GM12878 (cell line): ENCODE data around the gene MOG. TPM values are rescaled to one million over a fixed set of nuclear protein-coding genes. Genes with fewer than 3 reads are reported as not detected.
"Not testable (repeated sequence)": the region's sequence is repeated elsewhere in the genome, so short reads cannot be mapped to it uniquely, and the experiment has no call there.

Experiments
- ATAC-seq: fragments of 200-7000 bp; cut with Tn5 transposase; 3 replicates; pipeline ENCODE4 v1.9.1; 2020; ENCODE audit warnings: mild to moderate bottlenecking, moderate library complexity
- BruUV-seq: library from RNA; stranded (reverse); fragments of 400-500 nt; replicated peaks from 2 replicates; lab custom pipeline; 2021; lab: Mats Ljungman, UMichigan
- CTCF ChIA-PET: fragments of 300-600 bp; sonication (Branson Sonifier 250); formaldehyde crosslinking; extraction: SDS; loops from one replicate; lab custom pipeline; 2021; ENCODE audit warnings: inconsistent platforms; lab: Yijun Ruan, JAX
- POLR2A ChIA-PET: fragments of 350-600 bp; formaldehyde crosslinking; extraction: SDS; loops from one replicate; lab custom pipeline; 2021; ENCODE audit warnings: inconsistent platforms; lab: Charles Lee
- RAD21 ChIA-PET: fragments of 300-600 bp; sonication (Branson Sonifier 250); formaldehyde crosslinking; loops from one replicate; lab custom pipeline; 2023; ENCODE audit warnings: antibody characterized with exemption; ENCODE audit not compliant: unreplicated experiment; lab: Charles Lee
- SMC1A ChIA-PET: fragments of 300-600 bp; sonication (Branson Sonifier 250); formaldehyde crosslinking; loops from one replicate; lab custom pipeline; 2023; ENCODE audit not compliant: unreplicated experiment, uncharacterized antibody; lab: Charles Lee
- DNase-seq: peaks from one replicate; pipeline ENCODE4 v3.0.0-alpha.2; 2011; ENCODE audit warnings: low read depth, low spot score
- FAIRE-seq: peaks from 3 replicates; lab custom pipeline; 2011; peaks lifted over from hg19 to GRCh38; lab: Jason Lieb, UNC
- H2AFZ ChIP-seq: 2 replicates; pipeline ENCODE4 v1.6.0; 2011; ENCODE audit warnings: low read depth, low read length, control low read depth; ENCODE audit not compliant: control insufficient read depth
- H3K27ac ChIP-seq: 2 replicates; pipeline ENCODE4 v1.5.1; 2011; ENCODE audit warnings: control low read depth; ENCODE audit not compliant: control insufficient read depth, insufficient read depth
- H3K27me3 ChIP-seq, 2 experiments: replicated peaks in 1 of 2; 2 replicates each; pipeline versions ENCODE4 v1.6.0 to v1.6.1; 2011; ENCODE audit warnings: low read length in 1 of 2; ENCODE audit not compliant: control insufficient read depth in 2 of 2, insufficient read depth in 2 of 2
- H3K36me3 ChIP-seq, 2 experiments: 2 replicates each; pipeline ENCODE4 v1.5.1; 2011; ENCODE audit warnings: low read length in 1 of 2; ENCODE audit not compliant: control insufficient read depth in 2 of 2, insufficient read depth in 2 of 2
- H3K4me1 ChIP-seq: 2 replicates; pipeline ENCODE4 v1.6.1; 2011; ENCODE audit warnings: mild to moderate bottlenecking, low read length, moderate library complexity, mixed read lengths; ENCODE audit not compliant: control insufficient read depth, insufficient read depth
- H3K4me2 ChIP-seq: 2 replicates; pipeline ENCODE4 v1.6.0; 2011; ENCODE audit warnings: control low read depth; ENCODE audit not compliant: control insufficient read depth, insufficient read depth
- H3K4me3 ChIP-seq: fragments of 200-600 bp; sonication (generic); 2 replicates; pipeline ENCODE4 v1.5.1; 2016
- H3K79me2 ChIP-seq: 2 replicates; pipeline ENCODE4 v1.6.0; 2011; ENCODE audit warnings: low read length; ENCODE audit not compliant: control insufficient read depth, insufficient read depth
- H3K9ac ChIP-seq: 2 replicates; pipeline ENCODE4 v1.8.0; 2011; ENCODE audit warnings: low read length, control low read depth, mixed read lengths; ENCODE audit not compliant: control insufficient read depth, insufficient read depth
- H3K9me3 ChIP-seq: replicated peaks from 3 replicates; pipeline ENCODE4 v1.5.1; 2011; ENCODE audit warnings: mild to moderate bottlenecking, low read length; ENCODE audit not compliant: control insufficient read depth, insufficient read depth
- H4K20me1 ChIP-seq: 2 replicates; pipeline ENCODE4 v1.6.0; 2011; ENCODE audit not compliant: control insufficient read depth, insufficient read depth
- CUX1 ChIP-seq: IDR thresholded peaks from 2 replicates; pipeline ENCODE4 v1.6.1; 2012; ENCODE audit warnings: improper control_type of control experiment, low read depth, low read length; ENCODE audit not compliant: insufficient replicate concordance
- ELK1 ChIP-seq: IDR thresholded peaks from 2 replicates; pipeline ENCODE4 v1.6.1; 2012; ENCODE audit warnings: low read depth, low read length, improper control_type of control experiment
- IKZF1 ChIP-seq: fragments of 450-650 bp; conservative IDR thresholded peaks from 2 replicates; pipeline ENCODE4 v1.6.1; 2017; ENCODE audit warnings: antibody characterized with exemption, mild to moderate bottlenecking
- NRF1 ChIP-seq: conservative IDR thresholded peaks from 2 replicates; pipeline ENCODE4 v1.6.1; 2011; ENCODE audit warnings: mild to moderate bottlenecking, low read depth, low read length, improper control_type of control experiment
- RBBP5 ChIP-seq: fragments of 200-600 bp; sonication (generic); conservative IDR thresholded peaks from 2 replicates; pipeline ENCODE4 v1.6.1; 2016
- RELB ChIP-seq: fragments of 450-650 bp; IDR thresholded peaks from 2 replicates; pipeline ENCODE4 v1.6.1; 2017; ENCODE audit warnings: low read depth, mild to moderate bottlenecking, moderate library complexity
- WGBS: methylation state at CpG from one replicate; pipeline ENCODE4 v1.1.6; 2016; ENCODE audit warnings: low lambda C conversion rate; ENCODE audit not compliant: insufficient replicate concordance, insufficient coverage; ENCODE audit errors: missing lambda C conversion rate; 5-methylcytosine and 5-hydroxymethylcytosine counted together
- in situ Hi-C: fragments of 300-500 bp; cut with MboI; formaldehyde crosslinking; loops from 9 replicates; pipeline ENCODE4 v1.14.3; 2018; ENCODE audit warnings: mixed read lengths
- intact Hi-C: fragments of 100-400 bp; cut with micrococcal nuclease; formaldehyde crosslinking; loops from one replicate; pipeline ENCODE4 v1.14.2; 2022; ENCODE audit not compliant: unreplicated experiment
- polyA plus RNA-seq, 11 experiments: library from polyadenylated mRNA; depleted of rRNA in 4 of 11; unstranded in 6 of 11; stranded (reverse) in 5 of 11; fragments of >200 nt; fragmentation: Nextera tagmentation in 4 of 11; fragmentation: Illumina TruSeq in 1 of 11; extraction: Ambion mirVana in 4 of 11; extraction: Trizol in 1 of 11; gene quantifications; 1 replicate in 1 of 11; 2 replicates in 10 of 11; pipeline versions ENCODE4 v1.2.1 to v1.2.3, GENCODE V29; 2011 to 2016; ENCODE audit warnings: inconsistent platforms in 2 of 11, missing spikeins in 2 of 11, low read depth in 1 of 11
- total RNA-seq, 4 experiments: library from RNA; depleted of rRNA in 3 of 4; stranded (reverse); fragments of >200 nt in 3 of 4; fragmentation: Illumina TruSeq in 1 of 4; extraction: Trizol in 1 of 4; gene quantifications; 2 replicates each; pipeline versions ENCODE4 v1.2.1 to v1.2.3, GENCODE V29; 2013 to 2021

The MOG gene
- total and polyA plus RNA-seq, 10 of the 15 experiments (the other 5 are each of a cell fraction or from before 2014, with no cell fraction given), result not detected

- H3K36me3 ChIP-seq, POLR2A ChIA-PET, FAIRE-seq, H3K27me3 ChIP-seq, H3K79me2 ChIP-seq, intact Hi-C loops, DNase-seq, BruUV-seq, H4K20me1 ChIP-seq, H3K27ac ChIP-seq, H3K9ac ChIP-seq, H3K4me3 ChIP-seq, RAD21 ChIA-PET, ATAC-seq, H3K9me3 ChIP-seq, H2AFZ ChIP-seq, H3K4me2 ChIP-seq, H3K4me1 ChIP-seq, in situ Hi-C loops: not testable (repeated sequence)
- 90% methylated on average over 5 of the region's 5 CpGs for WGBS
- SMC1A ChIA-PET, result interaction anchor here (0.7 kb wide), 1 partner anchor 25 kb away, joined by 3 read pairs; no protein-coding TSS in a partner anchor
- CTCF ChIA-PET, result interaction anchor here (0.5 to 1.4 kb wide), 2 partner anchors 18 to 22 kb away, joined by 3 to 5 read pairs; no protein-coding TSS in a partner anchor
Measured at GRCh38 chr6:29672116-29672515, 15.2 kb downstream of the MOG start.

- Histone ChIP-seq H3K36me3 (no peaks in the 10 kb centered on the region), H3K79me2 (no peaks in the 10 kb centered on the region), H2AFZ (no peak overlapping the region), H3K4me3 (no peak overlapping the region), H3K9ac (no peak overlapping the region), H3K4me1 (peaks cover 3% of the 10 kb centered on the region; the same call in 1 of the 2 replicates), H4K20me1 (no peaks in the 10 kb centered on the region), H3K27me3 (peaks cover 0 to 1% of the 10 kb centered on the region in 2 experiments; a peak in 1 of 4 replicates), H3K4me2 (no peak overlapping the region), H3K9me3 (no peaks in the 10 kb centered on the region), H3K27ac (no peak overlapping the region)
- no TSS peak for BruUV-seq
- SMC1A ChIA-PET, result no interaction called here
- CTCF ChIA-PET, result interaction anchor here (0.6 to 1.4 kb wide), 5 partner anchors 10 to 25 kb away, joined by 3 to 5 read pairs (median 3); no protein-coding TSS in a partner anchor
- 76% methylated on average over 12 of the region's 12 CpGs for WGBS
- no peak for ATAC-seq
- in situ Hi-C loops (no loop called here), intact Hi-C loops (no loop called here)
- RAD21 ChIA-PET, result no interaction called here
- POLR2A ChIA-PET, result no interaction called here
- FAIRE-seq, result no peak
- no peak for DNase-seq
- no peak for TF ChIP-seq CUX1
- TF ChIP-seq RBBP5, result no peak
- TF ChIP-seq ELK1, result no peak
- no peak for TF ChIP-seq IKZF1
- TF ChIP-seq NRF1, result no peak
- no peak for TF ChIP-seq RELB
Measured at GRCh38 chr6:29673161-29673560, 16.3 kb downstream of the MOG start.
